Measurements from ENCODE around the gene PCCA.
"Not testable (repeated sequence)": the region's sequence is repeated elsewhere in the genome, so short reads cannot be mapped to it uniquely, and the experiment has no call there.

The PCCA gene

GRCh38 chr13:100350601-100351000, 261.7 kb downstream of the PCCA start:
- no peak for DNase-seq

- DNase-seq, result no peak
Measured at GRCh38 chr13:100356426-100356825, 267.5 kb downstream of the PCCA start.

GRCh38 chr13:100356889-100357288, 268.0 kb downstream of the PCCA start:
- no peak for DNase-seq

- DNase-seq, result no peak
Measured at GRCh38 chr13:100357764-100358163, 268.9 kb downstream of the PCCA start.

- DNase-seq, result no peak
Measured at GRCh38 chr13:100361504-100361903, 272.6 kb downstream of the PCCA start.

GRCh38 chr13:100362371-100362770, 273.5 kb downstream of the PCCA start:
- no peak for DNase-seq

- no peak for DNase-seq
Measured at GRCh38 chr13:100362781-100363180, 273.9 kb downstream of the PCCA start.

GRCh38 chr13:100363285-100363711, 274.4 kb downstream of the PCCA start:
- DNase-seq, result no peak

GRCh38 chr13:100363874-100364273, 275.0 kb downstream of the PCCA start:
- no peak for DNase-seq

- no peak for DNase-seq
Measured at GRCh38 chr13:100364591-100364990, 275.7 kb downstream of the PCCA start.

GRCh38 chr13:100365680-100366079, 276.8 kb downstream of the PCCA start:
- no peak for DNase-seq

- DNase-seq, result no peak
Measured at GRCh38 chr13:100378533-100378932, 289.6 kb downstream of the PCCA start.

- DNase-seq, result no peak
Measured at GRCh38 chr13:100381595-100382224, 292.8 kb downstream of the PCCA start.

- no peak for DNase-seq
Measured at GRCh38 chr13:100382785-100383184, 293.9 kb downstream of the PCCA start.

GRCh38 chr13:100387416-100387815, 298.5 kb downstream of the PCCA start:
- no peak for DNase-seq

- DNase-seq, result not testable (repeated sequence)
Measured at GRCh38 chr13:100388150-100388549, 299.3 kb downstream of the PCCA start.

- DNase-seq, result no peak
Measured at GRCh38 chr13:100388923-100389322, 300.0 kb downstream of the PCCA start.

- no peak for DNase-seq
Measured at GRCh38 chr13:100389617-100390016, 300.7 kb downstream of the PCCA start.

- DNase-seq, result peak in 1 of 58 donors; percentile 2
Measured at GRCh38 chr13:100392709-100393630, 304.1 kb downstream of the PCCA start.

GRCh38 chr13:100394005-100394695, 305.3 kb downstream of the PCCA start:
- DNase-seq, result peak in 1 of 58 donors; percentile 2

GRCh38 chr13:100395698-100396373, 306.9 kb downstream of the PCCA start:
- no peak for DNase-seq
